ENCODE measurements around the gene FAM168B. TPM values are rescaled to one million over a fixed set of nuclear protein-coding genes. Genes with fewer than 3 reads are reported as not detected.
A peak's percentile ranks its signal among the peaks of the same experiment; 100 is the strongest.
"Not testable (repeated sequence)": the region's sequence is repeated elsewhere in the genome, so short reads cannot be mapped to it uniquely, and the experiment has no call there.

FAM168B gene
- polyA plus RNA-seq, 4 donors: 25.5 to 78.7 (median 38.0) TPM

- FAIRE-seq: no peak
- WGBS, 3 donors: 0 to 1% (median 1%) methylated on average over 26 of the region's 26 CpGs
- DNase-seq: peak; percentile 20 to 64
Observed at GRCh38 chr2:131092458-131093005, 728 bp downstream of the FAM168B start.

GRCh38 chr2:131085646-131086045, 7.6 kb downstream of the FAM168B start:
- WGBS, 3 donors: 71 to 84% (median 81%) methylated on average over 2 of the region's 2 CpGs
- FAIRE-seq (no peak), DNase-seq (no peak)
- Histone ChIP-seq H3K27ac (ENCODE audit: low read depth in 1 of 3, low read length in 2 of 3) (peak overlapping the region in 1 of 3 donors; percentile 27), H3K27me3 (ENCODE audit: control insufficient read depth in 3 of 3, insufficient read depth in 3 of 3, low read length in 3 of 3) (no peaks in the 10 kb centered on the region), H3K4me1 (ENCODE audit: control insufficient read depth in 3 of 3, insufficient read depth in 2 of 3, low read depth in 1 of 3, low read length in 2 of 3) (no peaks in the 10 kb centered on the region), H3K36me3 (ENCODE audit: control insufficient read depth in 3 of 3, insufficient read depth in 2 of 3, low read depth in 1 of 3, low read length in 3 of 3) (peaks cover 3 to 52% (median 22%) of the 10 kb centered on the region in 3 donors), H3K9me3 (ENCODE audit: control insufficient read depth in 2 of 2, insufficient read depth in 1 of 2, low read depth in 1 of 2, low read length in 1 of 2) (no peaks in the 10 kb centered on the region), H3K4me3 (ENCODE audit: low read depth in 1 of 3, low read length in 3 of 3) (no peak overlapping the region)

More at GRCh38 chr2:131092458-131093005, 728 bp downstream of the FAM168B start:
- no peaks in the 10 kb centered on the region for H3K27me3 ChIP-seq (ENCODE audit: control insufficient read depth in 3 of 3, insufficient read depth in 3 of 3, low read length in 3 of 3)
- peak overlapping the region; percentile 57 to 97 (median 69) for H3K4me3 ChIP-seq (ENCODE audit: low read depth in 1 of 3, low read length in 3 of 3)
- peak overlapping the region; percentile 97 to 99 (median 97) for H3K27ac ChIP-seq (ENCODE audit: low read depth in 1 of 3, low read length in 2 of 3)
- peaks cover 0 to 7% (median 3%) of the 10 kb centered on the region in 3 donors for H3K4me1 ChIP-seq (ENCODE audit: control insufficient read depth in 3 of 3, insufficient read depth in 2 of 3, low read depth in 1 of 3, low read length in 2 of 3)
- H3K9me3 ChIP-seq (ENCODE audit: control insufficient read depth in 2 of 2, insufficient read depth in 1 of 2, low read depth in 1 of 2, low read length in 1 of 2): no peaks in the 10 kb centered on the region
- peaks cover 0 to 29% (median 7%) of the 10 kb centered on the region in 3 donors for H3K36me3 ChIP-seq (ENCODE audit: control insufficient read depth in 3 of 3, insufficient read depth in 2 of 3, low read depth in 1 of 3, low read length in 3 of 3)

DNA sequence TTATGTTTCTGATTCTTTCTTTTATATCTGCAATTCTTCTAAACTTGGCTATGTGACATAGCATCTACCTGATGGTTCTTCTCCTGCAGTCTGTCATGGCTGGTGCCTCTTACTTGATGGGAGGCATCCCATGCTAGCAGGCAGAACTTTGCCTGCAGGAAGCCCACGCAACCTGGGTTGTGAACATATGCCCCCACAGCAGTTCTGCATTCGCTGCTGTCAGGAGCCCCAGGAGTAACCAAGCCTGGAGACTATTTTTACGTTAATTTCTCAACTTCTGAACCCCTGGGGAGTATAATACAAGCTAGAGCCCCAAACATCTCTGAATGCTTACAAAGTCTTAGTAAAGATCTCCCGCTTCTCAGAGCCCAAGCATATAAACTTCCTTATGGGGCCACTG, 12.1 kb downstream of the FAM168B start:
- Histone ChIP-seq H3K4me3 (ENCODE audit: low read depth in 1 of 3, low read length in 3 of 3) (no peak overlapping the region), H3K27ac (ENCODE audit: low read depth in 1 of 3, low read length in 2 of 3) (no peak overlapping the region), H3K9me3 (ENCODE audit: control insufficient read depth in 2 of 2, insufficient read depth in 1 of 2, low read depth in 1 of 2, low read length in 1 of 2) (no peaks in the 10 kb centered on the region), H3K36me3 (ENCODE audit: control insufficient read depth in 3 of 3, insufficient read depth in 2 of 3, low read depth in 1 of 3, low read length in 3 of 3) (peaks cover 9 to 50% (median 31%) of the 10 kb centered on the region in 3 donors), H3K27me3 (ENCODE audit: control insufficient read depth in 3 of 3, insufficient read depth in 3 of 3, low read length in 3 of 3) (no peaks in the 10 kb centered on the region), H3K4me1 (ENCODE audit: control insufficient read depth in 3 of 3, insufficient read depth in 2 of 3, low read depth in 1 of 3, low read length in 2 of 3) (peaks cover 0 to 2% (median 0%) of the 10 kb centered on the region in 3 donors)
- 90 to 97% (median 96%) methylated on average over 4 of the region's 4 CpGs for WGBS, 3 donors
- FAIRE-seq: no peak
- no peak for DNase-seq

GRCh38 chr2:131079931-131080330, 13.3 kb downstream of the FAM168B start:
- not testable (repeated sequence) for DNase-seq; H3K9me3 ChIP-seq (ENCODE audit: control insufficient read depth in 2 of 2, insufficient read depth in 1 of 2, low read depth in 1 of 2, low read length in 1 of 2); H3K27ac ChIP-seq (ENCODE audit: low read depth in 1 of 3, low read length in 2 of 3); H3K4me3 ChIP-seq (ENCODE audit: low read depth in 1 of 3, low read length in 3 of 3); H3K4me1 ChIP-seq (ENCODE audit: control insufficient read depth in 3 of 3, insufficient read depth in 2 of 3, low read depth in 1 of 3, low read length in 2 of 3); H3K27me3 ChIP-seq (ENCODE audit: control insufficient read depth in 3 of 3, insufficient read depth in 3 of 3, low read length in 3 of 3); FAIRE-seq
- WGBS, 3 donors: 92 to 95% (median 93%) methylated on average over 6 of the region's 6 CpGs
- peaks cover 12 to 58% (median 32%) of the 10 kb centered on the region in 3 donors for H3K36me3 ChIP-seq (ENCODE audit: control insufficient read depth in 3 of 3, insufficient read depth in 2 of 3, low read depth in 1 of 3, low read length in 3 of 3)

DNA sequence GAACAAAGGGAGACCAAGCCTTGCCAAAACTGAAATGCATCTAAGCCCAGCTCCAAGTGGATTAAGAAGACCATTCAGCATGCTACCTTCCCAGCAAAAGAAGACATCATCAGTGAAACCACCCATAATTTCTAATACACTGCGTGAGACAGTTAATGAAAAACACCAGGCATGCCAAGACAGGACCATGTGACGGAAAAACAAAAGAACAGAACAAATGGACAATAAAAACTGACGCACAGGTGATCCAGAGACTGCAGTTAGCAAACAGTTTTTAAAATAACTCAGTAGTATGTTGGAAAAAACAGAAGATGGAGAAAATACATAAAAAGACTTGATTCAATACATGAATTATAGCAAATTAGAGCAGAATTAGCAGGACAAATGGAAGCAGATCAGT, 15.3 kb downstream of the FAM168B start:
- Histone ChIP-seq H3K27ac (ENCODE audit: low read depth in 1 of 3, low read length in 2 of 3) (no peak overlapping the region), H3K27me3 (ENCODE audit: control insufficient read depth in 3 of 3, insufficient read depth in 3 of 3, low read length in 3 of 3) (no peaks in the 10 kb centered on the region), H3K4me1 (ENCODE audit: control insufficient read depth in 3 of 3, insufficient read depth in 2 of 3, low read depth in 1 of 3, low read length in 2 of 3) (peaks cover 0 to 2% (median 0%) of the 10 kb centered on the region in 3 donors), H3K4me3 (ENCODE audit: low read depth in 1 of 3, low read length in 3 of 3) (no peak overlapping the region), H3K9me3 (ENCODE audit: control insufficient read depth in 2 of 2, insufficient read depth in 1 of 2, low read depth in 1 of 2, low read length in 1 of 2) (no peaks in the 10 kb centered on the region), H3K36me3 (ENCODE audit: control insufficient read depth in 3 of 3, insufficient read depth in 2 of 3, low read depth in 1 of 3, low read length in 3 of 3) (peaks cover 16 to 65% (median 33%) of the 10 kb centered on the region in 3 donors)
- FAIRE-seq: no peak
- no peak for DNase-seq
- 87 to 92% (median 90%) methylated on average over 3 of the region's 3 CpGs for WGBS, 3 donors

- FAIRE-seq: no peak
- Histone ChIP-seq H3K36me3 (ENCODE audit: control insufficient read depth in 3 of 3, insufficient read depth in 2 of 3, low read depth in 1 of 3, low read length in 3 of 3) (peaks cover 16 to 65% (median 31%) of the 10 kb centered on the region in 3 donors), H3K27ac (ENCODE audit: low read depth in 1 of 3, low read length in 2 of 3) (no peak overlapping the region)
Observed at GRCh38 chr2:131077182-131077846, 15.9 kb downstream of the FAM168B start.

DNA sequence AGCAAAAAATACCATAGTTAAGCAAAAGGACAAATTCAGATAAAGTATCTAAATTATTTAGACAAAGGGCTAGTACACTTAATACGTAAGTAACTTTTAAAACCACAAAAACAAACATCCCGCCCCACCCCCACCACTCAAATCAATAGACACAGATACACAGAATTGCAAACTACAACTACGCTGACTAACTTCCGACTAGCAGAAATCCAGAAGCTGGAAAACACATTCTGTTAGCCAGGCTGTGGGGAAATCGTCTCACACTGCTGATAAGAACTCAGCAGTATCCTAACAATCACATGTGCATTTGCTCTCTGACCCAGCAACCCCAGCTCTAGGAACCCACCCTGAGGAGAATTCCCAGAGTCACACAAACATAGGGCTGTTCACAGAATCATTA, 16.6 kb downstream of the FAM168B start:
- Histone ChIP-seq H3K27ac (ENCODE audit: low read depth in 1 of 3, low read length in 2 of 3) (no peak overlapping the region), H3K36me3 (ENCODE audit: control insufficient read depth in 3 of 3, insufficient read depth in 2 of 3, low read depth in 1 of 3, low read length in 3 of 3) (peaks cover 16 to 67% (median 27%) of the 10 kb centered on the region in 3 donors), H3K4me1 (ENCODE audit: control insufficient read depth in 3 of 3, insufficient read depth in 2 of 3, low read depth in 1 of 3, low read length in 2 of 3) (peaks cover 0 to 2% (median 0%) of the 10 kb centered on the region in 3 donors), H3K4me3 (ENCODE audit: low read depth in 1 of 3, low read length in 3 of 3) (no peak overlapping the region), H3K9me3 (ENCODE audit: control insufficient read depth in 2 of 2, insufficient read depth in 1 of 2, low read depth in 1 of 2, low read length in 1 of 2) (no peaks in the 10 kb centered on the region), H3K27me3 (ENCODE audit: control insufficient read depth in 3 of 3, insufficient read depth in 3 of 3, low read length in 3 of 3) (no peaks in the 10 kb centered on the region)
- peak in 1 of 2 donors; percentile 21 for DNase-seq
- no peak for FAIRE-seq
- 75 to 81% (median 76%) methylated on average over 5 of the region's 5 CpGs for whole genome bisulfite sequencing, 3 donors

More at GRCh38 chr2:131077182-131077846, 15.9 kb downstream of the FAM168B start:
- H3K27me3 ChIP-seq (ENCODE audit: control insufficient read depth in 3 of 3, insufficient read depth in 3 of 3, low read length in 3 of 3): no peaks in the 10 kb centered on the region
- no peak for DNase-seq
- 84 to 88% (median 87%) methylated on average over 11 of the region's 11 CpGs for WGBS, 3 donors
- no peaks in the 10 kb centered on the region for H3K9me3 ChIP-seq (ENCODE audit: control insufficient read depth in 2 of 2, insufficient read depth in 1 of 2, low read depth in 1 of 2, low read length in 1 of 2)
- peaks cover 0 to 2% (median 0%) of the 10 kb centered on the region in 3 donors for H3K4me1 ChIP-seq (ENCODE audit: control insufficient read depth in 3 of 3, insufficient read depth in 2 of 3, low read depth in 1 of 3, low read length in 2 of 3)
- no peak overlapping the region for H3K4me3 ChIP-seq (ENCODE audit: low read depth in 1 of 3, low read length in 3 of 3)

DNA sequence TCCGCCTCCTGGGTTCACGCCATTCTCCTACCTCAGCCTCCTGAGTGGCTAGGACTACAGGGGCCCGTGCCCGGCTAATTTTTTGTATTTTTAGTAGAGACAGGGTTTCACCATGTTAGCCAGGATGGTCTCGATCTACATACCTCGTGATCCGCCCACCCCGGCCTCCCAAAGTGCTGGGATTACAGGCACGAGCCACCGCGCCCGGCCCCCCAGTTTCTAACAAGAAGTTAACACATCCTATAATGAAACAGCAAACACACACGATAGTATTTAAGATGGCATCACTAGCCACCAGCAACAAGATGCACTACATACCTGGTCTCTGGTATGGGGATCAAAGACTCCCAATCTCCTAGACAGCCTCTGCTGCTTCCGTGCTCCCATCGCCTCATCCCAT, 17.7 kb downstream of the FAM168B start:
- WGBS, 3 donors: 94 to 96% (median 95%) methylated on average over 15 of the region's 15 CpGs
- H3K4me1 ChIP-seq (ENCODE audit: control insufficient read depth in 3 of 3, insufficient read depth in 2 of 3, low read depth in 1 of 3, low read length in 2 of 3); H3K9me3 ChIP-seq (ENCODE audit: control insufficient read depth in 2 of 2, insufficient read depth in 1 of 2, low read depth in 1 of 2, low read length in 1 of 2); H3K4me3 ChIP-seq (ENCODE audit: low read depth in 1 of 3, low read length in 3 of 3); H3K27ac ChIP-seq (ENCODE audit: low read depth in 1 of 3, low read length in 2 of 3); FAIRE-seq; DNase-seq; H3K27me3 ChIP-seq (ENCODE audit: control insufficient read depth in 3 of 3, insufficient read depth in 3 of 3, low read length in 3 of 3): not testable (repeated sequence)
- H3K36me3 ChIP-seq (ENCODE audit: control insufficient read depth in 3 of 3, insufficient read depth in 2 of 3, low read depth in 1 of 3, low read length in 3 of 3): peaks cover 12 to 67% (median 29%) of the 10 kb centered on the region in 3 donors
